Stimulated activated naive CD8-positive, alpha-beta T cell treated with anti-CD3 and anti-CD28 coated beads, Interleukin-15, Interleukin-2, amounts not matched to agents 100 ng/mL and 50 ng/mL, for 24 hours (primary cell): Measurements from ENCODE around the gene AK1.
A peak's percentile ranks its signal among the peaks of the same experiment; 100 is the strongest.

ENCODE experiments used
- H3K27ac Mint-ChIP-seq: one replicate; pipeline ENCODE4 v1.8.0; 2021; ENCODE audit warnings: mild to moderate bottlenecking, mixed read lengths
- H3K27me3 Mint-ChIP-seq: one replicate; pipeline ENCODE4 v1.8.0; 2021; ENCODE audit warnings: mixed read lengths
- H3K36me3 Mint-ChIP-seq: one replicate; pipeline ENCODE4 v1.8.0; 2021; ENCODE audit warnings: low read depth, mixed read lengths
- H3K4me1 Mint-ChIP-seq: one replicate; pipeline ENCODE4 v1.8.0; 2021; ENCODE audit warnings: low read depth, mixed read lengths
- H3K4me3 Mint-ChIP-seq: one replicate; pipeline ENCODE4 v1.8.0; 2021; ENCODE audit warnings: mild to moderate bottlenecking, mixed read lengths
- H3K9me3 Mint-ChIP-seq: one replicate; pipeline ENCODE4 v1.8.0; 2021; ENCODE audit warnings: mixed read lengths

Gene AK1, protein sequence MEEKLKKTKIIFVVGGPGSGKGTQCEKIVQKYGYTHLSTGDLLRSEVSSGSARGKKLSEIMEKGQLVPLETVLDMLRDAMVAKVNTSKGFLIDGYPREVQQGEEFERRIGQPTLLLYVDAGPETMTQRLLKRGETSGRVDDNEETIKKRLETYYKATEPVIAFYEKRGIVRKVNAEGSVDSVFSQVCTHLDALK

DNA sequence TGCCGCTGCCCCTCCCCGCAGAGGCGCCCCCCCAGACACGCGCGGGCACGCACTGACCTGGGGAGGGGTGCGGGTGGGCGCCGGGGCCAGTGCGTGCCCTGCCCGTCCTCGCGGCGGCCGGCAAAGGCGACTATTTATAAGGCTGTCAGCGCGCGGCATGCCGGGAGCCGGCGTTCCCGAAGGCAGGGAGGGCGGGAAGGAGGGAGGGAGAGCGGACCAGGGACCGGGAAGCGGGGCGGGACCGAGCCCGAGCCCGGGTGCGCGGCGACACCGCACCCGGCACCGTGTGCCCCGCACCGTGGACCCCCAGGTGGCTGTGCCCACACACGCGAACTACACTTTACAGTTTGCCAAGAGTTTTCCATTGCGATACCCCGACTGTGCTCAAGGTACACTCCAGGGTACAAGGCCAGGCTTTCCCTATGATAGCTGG lies at the start of gene AK1:
Gene AK1 (minus strand): TSS at position 110 of the 433 bp plus-strand sequence. CDS start 3,058 bp downstream, outside the sequence.
- Mint-ChIP-seq H3K27ac (no peak within 1 kb of the TSS), H3K4me1 (peaks cover 8% of the 10 kb centered on the region), H3K4me3 (peak within 1 kb of the TSS; percentile 41), H3K36me3 (peaks cover 8% of the 10 kb centered on the region), H3K9me3 (no peaks in the 10 kb centered on the region), H3K27me3 (no peaks in the 10 kb centered on the region)

DNA sequence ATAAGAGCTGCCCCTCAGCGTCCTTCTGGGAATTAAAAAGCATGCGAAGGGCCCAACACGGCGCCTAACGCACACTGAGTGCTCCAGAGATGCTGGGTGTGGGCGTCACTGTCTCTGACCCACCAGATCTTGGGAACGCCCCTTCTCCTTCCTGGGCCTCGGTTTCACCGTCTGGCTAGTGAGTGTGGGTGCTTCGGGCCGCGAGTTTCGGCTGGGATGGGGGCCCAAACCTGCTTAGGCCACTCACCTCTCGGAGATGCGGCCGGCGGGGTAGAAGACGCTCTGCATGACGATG lies 49.4 kb upstream of the AK1 start:
- peaks cover 15% of the 10 kb centered on the region for H3K27me3 Mint-ChIP-seq
- H3K4me1 Mint-ChIP-seq = peaks cover 31% of the 10 kb centered on the region
- no peaks in the 10 kb centered on the region for H3K9me3 Mint-ChIP-seq
- peak overlapping the region; percentile 70 for H3K4me3 Mint-ChIP-seq
- H3K27ac Mint-ChIP-seq = no peak overlapping the region
- H3K36me3 Mint-ChIP-seq = no peaks in the 10 kb centered on the region

DNA sequence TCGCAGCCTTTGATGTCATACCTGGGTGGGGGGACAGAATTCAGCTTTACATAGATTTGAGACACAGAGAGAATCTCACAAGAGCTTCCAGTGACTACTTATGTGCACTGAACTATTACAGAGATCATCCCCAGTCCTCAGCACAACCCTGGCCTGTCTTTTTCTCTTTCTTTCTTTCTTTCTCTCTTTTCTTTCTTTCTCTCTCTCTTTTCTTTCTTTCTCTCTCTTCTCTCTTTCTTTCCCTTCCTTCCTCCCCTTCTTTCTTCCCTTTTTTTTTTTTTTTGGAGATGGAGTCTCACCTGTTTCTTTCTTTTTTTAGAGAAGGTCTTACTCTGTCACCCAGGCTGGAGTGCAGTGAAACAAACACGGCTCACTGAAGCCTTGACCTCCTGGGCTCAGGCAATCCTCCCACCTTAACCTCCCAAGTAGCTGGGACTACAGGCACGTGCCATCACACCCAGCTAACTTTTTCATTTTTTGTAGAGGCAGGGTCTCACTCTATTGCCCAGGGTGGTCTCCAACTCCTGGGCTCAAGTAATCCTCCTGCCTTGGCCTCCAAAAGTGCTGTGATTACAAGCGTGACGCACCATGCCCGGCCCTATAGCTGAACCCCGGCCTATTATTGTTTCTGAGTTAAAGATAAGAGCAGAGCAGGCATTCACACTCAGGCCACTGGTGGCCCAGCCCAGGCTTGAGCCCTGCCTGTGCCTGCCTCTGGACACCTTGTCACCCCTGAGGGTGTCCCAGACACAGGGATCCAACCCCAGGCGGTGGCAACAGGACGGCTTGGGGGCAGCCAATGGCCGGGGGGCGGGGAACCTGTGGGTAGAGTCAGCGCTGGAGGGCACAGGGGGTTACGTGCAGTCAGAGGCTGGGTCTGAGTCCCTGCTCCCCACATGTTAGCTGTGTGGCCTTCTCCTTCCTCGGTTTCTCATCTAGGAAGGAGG lies 48.8 kb upstream of the AK1 start:
- Mint-ChIP-seq H3K9me3 (no peaks in the 10 kb centered on the region), H3K4me1 (peaks cover 31% of the 10 kb centered on the region), H3K36me3 (no peaks in the 10 kb centered on the region), H3K27me3 (peaks cover 15% of the 10 kb centered on the region), H3K4me3 (peak overlapping the region; percentile 70), H3K27ac (peak overlapping the region; percentile 36)

DNA sequence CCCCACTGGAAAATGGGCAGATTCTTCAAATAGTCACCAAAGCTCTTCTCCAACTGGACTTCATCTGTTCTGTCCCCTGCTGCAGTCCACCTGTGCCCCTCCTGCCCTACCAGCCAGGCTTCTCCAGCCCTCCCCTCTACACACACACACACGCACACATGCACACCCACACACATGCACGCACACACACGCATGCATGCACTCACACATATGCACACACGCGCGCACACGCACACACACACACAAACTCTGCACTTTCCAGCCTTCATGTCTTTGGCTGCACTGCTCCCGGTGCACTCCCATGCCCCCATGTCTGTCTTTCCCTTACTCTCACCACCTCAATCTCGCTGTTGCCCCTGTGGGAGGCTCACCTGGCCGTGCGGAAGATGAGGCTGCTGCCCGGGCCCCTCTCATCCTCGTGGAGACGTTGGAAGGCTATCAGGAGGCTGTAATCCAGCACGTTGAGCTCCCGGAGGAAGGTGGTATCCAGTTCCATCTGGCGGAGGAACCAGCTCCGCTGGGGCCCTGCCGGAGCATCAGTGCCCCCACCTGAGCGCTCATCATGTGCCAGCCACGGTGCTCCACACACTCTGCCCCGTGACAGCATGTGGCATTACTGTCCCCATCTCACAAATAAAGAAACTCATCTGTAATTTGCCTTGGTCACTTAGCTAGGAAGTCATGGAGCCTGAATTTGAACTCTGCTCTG lies 47.4 kb upstream of the AK1 start:
- Mint-ChIP-seq H3K27ac (no peak overlapping the region), H3K4me3 (no peak overlapping the region), H3K4me1 (peaks cover 32% of the 10 kb centered on the region), H3K27me3 (peaks cover 15% of the 10 kb centered on the region), H3K9me3 (no peaks in the 10 kb centered on the region), H3K36me3 (no peaks in the 10 kb centered on the region)

DNA sequence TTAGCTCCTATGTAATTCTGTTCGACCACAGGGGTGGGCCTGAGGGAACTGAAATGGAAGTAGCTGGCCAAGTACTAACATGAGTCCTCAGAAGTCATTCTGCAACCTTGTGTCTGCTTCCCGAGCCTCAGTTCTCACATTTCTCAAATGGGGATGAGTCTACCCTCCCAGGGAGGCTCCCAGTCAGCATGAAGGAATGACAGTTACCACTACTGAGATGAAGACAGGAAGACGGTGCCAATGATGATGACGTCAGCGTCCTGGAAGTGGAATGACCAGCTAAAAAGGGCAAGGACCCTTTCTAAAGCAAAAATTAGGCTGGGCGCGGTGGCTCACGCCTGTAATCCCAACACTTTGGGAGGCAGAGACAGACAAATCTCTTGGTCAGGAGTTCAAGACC lies 46.3 kb upstream of the AK1 start:
- Mint-ChIP-seq H3K4me3 (no peak overlapping the region), H3K4me1 (peaks cover 40% of the 10 kb centered on the region), H3K27me3 (peaks cover 13% of the 10 kb centered on the region), H3K36me3 (no peaks in the 10 kb centered on the region), H3K27ac (no peak overlapping the region), H3K9me3 (no peaks in the 10 kb centered on the region)

DNA sequence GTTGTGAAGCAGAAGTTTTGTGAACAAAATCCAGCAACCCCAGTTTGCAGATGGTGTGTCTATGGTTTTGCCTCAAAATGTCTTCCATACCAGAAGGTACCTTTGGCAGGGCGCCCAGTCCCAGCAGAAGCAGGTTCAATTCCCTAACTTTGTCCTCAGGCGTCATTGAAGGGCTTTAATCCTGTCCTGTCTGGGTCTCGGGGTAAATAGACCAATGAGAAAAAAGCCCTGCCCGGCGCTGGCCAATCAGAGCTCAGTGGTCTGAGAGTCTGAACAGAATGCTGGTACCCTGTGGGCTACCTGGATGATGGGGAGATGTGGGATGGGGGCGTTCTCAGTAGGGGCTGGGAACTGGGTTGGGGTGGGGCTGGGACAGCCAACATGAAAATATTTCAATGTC lies 45.6 kb upstream of the AK1 start:
- no peaks in the 10 kb centered on the region for H3K9me3 Mint-ChIP-seq
- no peak overlapping the region for H3K4me3 Mint-ChIP-seq
- peaks cover 43% of the 10 kb centered on the region for H3K4me1 Mint-ChIP-seq
- H3K36me3 Mint-ChIP-seq = no peaks in the 10 kb centered on the region
- H3K27ac Mint-ChIP-seq = no peak overlapping the region
- H3K27me3 Mint-ChIP-seq = peaks cover 11% of the 10 kb centered on the region

DNA sequence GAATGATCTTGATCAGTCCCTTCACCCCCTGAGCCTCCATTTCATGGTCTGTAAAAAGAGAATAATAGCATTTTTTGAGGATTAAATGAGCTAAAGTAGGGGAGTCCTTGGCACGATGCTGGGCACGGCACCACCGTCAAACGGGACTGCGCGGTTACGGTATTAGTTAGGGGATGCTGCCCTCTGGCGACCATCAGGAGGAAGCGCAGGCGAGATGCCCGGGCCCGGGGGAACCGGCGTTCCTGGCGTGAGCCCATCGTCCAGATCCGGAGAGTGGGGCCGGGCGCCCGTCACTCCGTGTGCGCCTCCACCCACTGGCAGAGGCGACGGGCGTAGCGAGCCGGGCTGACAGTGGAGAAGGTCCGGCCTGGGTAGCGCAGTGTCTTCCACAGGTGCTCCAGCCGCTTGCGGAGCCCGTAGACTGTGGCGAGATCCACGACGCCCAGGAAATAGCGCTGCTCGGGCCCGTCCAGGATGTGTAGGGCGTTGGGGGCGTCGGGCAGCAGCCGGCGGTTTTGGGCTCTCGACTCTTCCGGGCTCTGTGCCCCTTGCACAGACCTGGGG lies 44.2 kb upstream of the AK1 start:
- H3K9me3 Mint-ChIP-seq = no peaks in the 10 kb centered on the region
- peaks cover 11% of the 10 kb centered on the region for H3K27me3 Mint-ChIP-seq
- peak overlapping the region; percentile 41 for H3K4me3 Mint-ChIP-seq
- no peaks in the 10 kb centered on the region for H3K36me3 Mint-ChIP-seq
- no peak overlapping the region for H3K27ac Mint-ChIP-seq
- peaks cover 49% of the 10 kb centered on the region for H3K4me1 Mint-ChIP-seq

DNA sequence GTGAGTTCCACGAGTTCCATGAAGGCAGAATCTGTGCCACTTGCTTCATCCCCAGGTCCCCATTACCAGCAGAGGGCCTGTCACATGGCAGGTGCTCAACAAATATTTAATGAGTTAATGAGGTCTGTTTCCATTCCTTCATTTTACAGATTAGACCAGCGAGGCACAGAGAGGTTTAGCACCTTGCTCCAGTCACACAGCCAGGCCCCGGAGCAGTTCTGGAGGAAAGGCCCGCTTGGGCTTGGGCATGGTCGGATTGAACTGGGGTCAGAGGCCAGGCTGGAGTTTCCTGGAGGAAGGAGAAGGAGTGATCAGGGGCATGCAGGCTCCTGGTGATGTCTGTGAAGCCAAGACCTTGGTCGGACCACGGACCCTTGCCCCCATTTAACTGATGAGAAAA lies 43.3 kb upstream of the AK1 start:
- Mint-ChIP-seq H3K36me3 (no peaks in the 10 kb centered on the region), H3K27me3 (peaks cover 7% of the 10 kb centered on the region)

DNA sequence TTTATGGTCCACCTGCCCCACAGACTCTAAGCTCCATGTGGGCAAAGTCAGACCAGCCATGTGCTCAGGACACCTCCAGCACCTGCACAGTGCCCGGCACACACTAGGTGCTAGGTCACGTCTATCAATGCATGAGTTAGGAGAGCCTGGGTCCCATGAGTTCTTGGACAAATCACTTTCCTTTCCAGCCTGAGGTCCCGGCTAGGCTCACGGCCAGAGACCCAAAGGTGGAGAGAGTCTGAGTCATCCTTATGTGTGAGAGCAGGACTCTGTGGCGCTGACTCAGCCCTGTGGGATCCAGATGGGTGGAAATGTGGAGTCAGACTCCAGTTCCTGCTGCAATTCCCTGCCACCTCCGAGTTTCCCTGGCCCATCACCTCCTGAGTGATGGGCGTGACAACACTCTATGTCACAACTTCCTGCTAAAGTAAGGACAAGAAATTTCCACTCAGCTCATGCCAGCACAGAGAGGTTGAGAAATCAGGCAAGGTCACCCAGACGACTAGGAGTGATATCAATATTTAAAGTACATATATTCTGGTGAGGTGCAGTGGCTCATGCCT lies 41.9 kb upstream of the AK1 start:
- no peaks in the 10 kb centered on the region for H3K27me3 Mint-ChIP-seq
- peak overlapping the region; percentile 87 for H3K27ac Mint-ChIP-seq
- no peaks in the 10 kb centered on the region for H3K36me3 Mint-ChIP-seq
- peak overlapping the region; percentile 35 for H3K4me3 Mint-ChIP-seq
- H3K9me3 Mint-ChIP-seq = no peaks in the 10 kb centered on the region
- peaks cover 64% of the 10 kb centered on the region for H3K4me1 Mint-ChIP-seq

More for the DNA sequence above, 43.3 kb upstream of the AK1 start:
- Mint-ChIP-seq H3K4me3 (no peak overlapping the region), H3K4me1 (peaks cover 51% of the 10 kb centered on the region), H3K27ac (peak overlapping the region; percentile 5), H3K9me3 (no peaks in the 10 kb centered on the region)

DNA sequence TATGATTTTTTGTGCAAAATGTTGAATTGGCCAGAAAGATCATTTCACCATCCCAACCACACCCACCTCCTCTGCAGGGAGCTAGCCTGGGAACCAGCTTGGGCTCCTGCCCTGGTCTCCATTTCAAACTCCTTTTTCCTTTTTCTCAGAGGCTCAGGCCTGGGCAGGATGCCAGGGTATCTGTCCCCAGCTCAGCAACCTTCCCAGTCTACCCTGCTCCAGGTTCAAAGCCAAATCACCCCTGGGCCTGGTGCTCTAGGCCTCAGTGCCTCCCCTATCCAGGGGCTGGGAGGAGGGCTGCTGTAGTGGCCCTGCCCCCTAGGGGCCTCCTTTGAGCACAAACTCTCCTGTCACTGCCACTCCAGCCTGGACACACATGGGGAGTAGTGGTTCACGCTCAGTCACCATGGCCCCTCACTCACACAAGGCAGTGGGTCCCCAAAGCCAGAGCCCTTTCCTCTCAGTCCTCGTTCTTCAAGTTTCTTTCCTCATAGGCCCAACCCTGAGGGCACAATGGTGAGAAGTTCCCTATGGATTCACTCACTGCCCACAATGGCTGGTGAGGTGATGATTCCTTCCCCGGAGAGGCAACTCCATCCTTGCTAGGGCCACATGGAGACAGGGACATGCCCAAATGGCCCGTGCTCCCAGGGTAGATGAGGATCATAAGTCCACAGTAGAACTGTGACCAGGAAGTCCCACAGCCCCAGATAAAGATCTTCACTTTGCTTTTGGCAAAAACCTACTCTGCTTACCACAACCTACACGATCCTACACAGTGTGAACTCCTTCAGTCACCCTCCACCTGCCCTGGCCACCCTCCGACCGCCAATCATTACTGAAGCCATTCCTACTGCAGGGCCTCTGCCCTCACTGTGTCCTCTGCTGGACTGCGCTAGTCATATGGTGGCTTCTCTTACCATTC lies 41.0 kb upstream of the AK1 start:
- peaks cover 64% of the 10 kb centered on the region for H3K4me1 Mint-ChIP-seq
- no peaks in the 10 kb centered on the region for H3K27me3 Mint-ChIP-seq
- peak overlapping the region; percentile 10 for H3K4me3 Mint-ChIP-seq
- no peaks in the 10 kb centered on the region for H3K9me3 Mint-ChIP-seq
- H3K27ac Mint-ChIP-seq = peak overlapping the region; percentile 87
- H3K36me3 Mint-ChIP-seq = peaks cover 6% of the 10 kb centered on the region

DNA sequence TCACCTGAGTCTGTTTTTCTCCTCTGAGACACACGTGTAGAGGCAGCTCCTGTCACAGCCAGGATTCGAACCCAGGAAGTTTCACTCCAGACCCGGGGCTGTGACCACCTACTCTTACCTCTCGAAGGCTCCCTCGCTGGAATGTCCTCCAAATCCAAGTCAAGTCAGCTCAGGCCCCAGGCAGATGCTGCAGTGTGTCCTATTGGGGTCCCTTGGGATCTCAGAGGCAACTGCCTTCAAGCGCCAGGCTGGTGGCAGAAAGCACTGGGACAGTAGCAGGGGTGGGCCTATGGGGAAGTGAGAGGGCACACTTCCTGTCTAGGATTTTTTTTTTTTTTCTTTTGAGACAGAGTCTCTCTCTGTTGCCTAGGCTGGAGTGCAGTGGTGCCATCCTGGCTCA lies 40.1 kb upstream of the AK1 start:
- Mint-ChIP-seq H3K36me3 (peaks cover 12% of the 10 kb centered on the region), H3K4me1 (peaks cover 69% of the 10 kb centered on the region), H3K27me3 (no peaks in the 10 kb centered on the region), H3K27ac (peak overlapping the region; percentile 61), H3K9me3 (no peaks in the 10 kb centered on the region), H3K4me3 (peak overlapping the region; percentile 82)

DNA sequence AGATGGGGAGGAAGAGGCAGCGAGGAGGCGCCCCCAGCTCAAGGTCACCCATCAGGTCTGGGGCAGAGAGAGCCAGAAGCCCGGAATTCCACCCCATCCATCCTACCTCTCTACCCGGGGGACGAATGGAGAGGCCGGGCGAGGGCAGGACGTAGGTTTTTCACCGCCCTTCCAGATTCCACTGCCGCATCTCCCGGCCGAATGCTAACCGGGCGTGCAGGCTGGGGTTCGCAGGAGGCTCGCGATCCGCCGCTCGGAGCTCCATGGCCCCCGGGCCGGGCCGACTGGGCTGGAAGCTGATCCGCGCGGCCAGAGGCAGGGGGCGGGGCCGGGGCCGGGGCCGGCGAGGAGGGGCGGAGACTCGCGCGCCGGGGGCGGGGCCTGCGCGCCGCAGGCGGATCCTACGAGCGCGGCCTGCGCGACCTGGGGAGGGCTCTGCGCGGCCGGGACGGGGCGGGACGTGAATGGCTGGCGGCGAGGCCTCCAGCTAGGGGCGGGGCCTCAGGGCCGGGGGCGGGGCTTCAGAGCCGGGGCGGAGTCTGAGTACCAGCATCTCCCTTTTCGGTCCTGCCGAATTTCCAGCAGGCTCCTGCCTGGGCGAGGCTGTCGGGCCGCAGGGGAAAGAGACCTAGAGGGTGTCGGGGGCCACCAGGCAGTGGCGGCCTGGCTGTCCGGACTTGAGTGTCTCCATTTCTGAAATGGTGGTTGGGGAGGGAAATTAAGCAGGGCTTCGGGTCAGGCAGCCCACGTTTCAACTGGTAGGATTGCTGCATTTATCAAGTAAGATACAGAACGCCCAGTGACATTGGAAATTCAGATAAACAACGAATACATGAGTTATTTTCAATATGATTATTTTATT lies 39.5 kb upstream of the AK1 start, which contains the start of gene ST6GALNAC4:
Gene ST6GALNAC4 (minus strand): TSS at position 322 of the 862 bp plus-strand sequence. CDS start 622 bp downstream, outside the sequence.
- Mint-ChIP-seq H3K4me3 (peak within 1 kb of the TSS; percentile 87), H3K9me3 (no peaks in the 10 kb centered on the region), H3K27me3 (no peaks in the 10 kb centered on the region), H3K4me1 (peaks cover 69% of the 10 kb centered on the region), H3K36me3 (peaks cover 15% of the 10 kb centered on the region), H3K27ac (peak within 1 kb of the TSS; percentile 88)
